Skin of body (tissue), 2 donors: ENCODE measurements around the gene PACSIN2. TPM values are rescaled to one million over a fixed set of nuclear protein-coding genes. Genes with fewer than 3 reads are reported as not detected.
"Not testable (repeated sequence)": the region's sequence is repeated elsewhere in the genome, so short reads cannot be mapped to it uniquely, and the experiment has no call there.

Source experiments
- DNase-seq: peaks from one replicate; lab custom pipeline; 2025; lab: John Stamatoyannopoulos, UW
- total RNA-seq: library from RNA; depleted of rRNA; stranded (reverse); fragments of >200 nt; gene quantifications from one replicate; pipeline ENCODE4 v1.2.3, GENCODE V29; 2014

PACSIN2 gene
- total RNA-seq: 29.3 TPM

- peak; percentile 95 for DNase-seq
Observed at GRCh38 chr22:43014869-43015676, at the start of gene PACSIN2. TSS of gene PACSIN2 (minus strand) at chr22:43015149. CDS start at chr22:42912080, 103,069 bp downstream.

GRCh38 chr22:43060183-43060582, 45.2 kb upstream of the PACSIN2 start:
- DNase-seq: no peak

- DNase-seq: no peak
Observed at GRCh38 chr22:43057641-43058040, 42.7 kb upstream of the PACSIN2 start.

- DNase-seq: no peak
Observed at GRCh38 chr22:43053176-43053575, 38.2 kb upstream of the PACSIN2 start.

GRCh38 chr22:43050995-43051394, 36.0 kb upstream of the PACSIN2 start:
- no peak for DNase-seq

GRCh38 chr22:43047605-43048004, 32.7 kb upstream of the PACSIN2 start:
- no peak for DNase-seq

GRCh38 chr22:43044290-43044712, 29.4 kb upstream of the PACSIN2 start:
- no peak for DNase-seq

- DNase-seq: peak; percentile 68
Observed at GRCh38 chr22:43042101-43042780, 27.3 kb upstream of the PACSIN2 start.

GRCh38 chr22:43039800-43040199, 24.9 kb upstream of the PACSIN2 start:
- no peak for DNase-seq

- DNase-seq: no peak
Observed at GRCh38 chr22:43038325-43038724, 23.4 kb upstream of the PACSIN2 start.

GRCh38 chr22:43036282-43036829, 21.4 kb upstream of the PACSIN2 start:
- peak; percentile 87 for DNase-seq

GRCh38 chr22:43035250-43035649, 20.3 kb upstream of the PACSIN2 start:
- no peak for DNase-seq

- no peak for DNase-seq
Observed at GRCh38 chr22:43031617-43032016, 16.7 kb upstream of the PACSIN2 start.

GRCh38 chr22:43018615-43019014, 3.7 kb upstream of the PACSIN2 start:
- no peak for DNase-seq

GRCh38 chr22:43017525-43018460, 2.8 kb upstream of the PACSIN2 start:
- no peak for DNase-seq

- not testable (repeated sequence) for DNase-seq
Observed at GRCh38 chr22:43016150-43016549, 1.2 kb upstream of the PACSIN2 start.

GRCh38 chr22:43015677-43016042, 711 bp upstream of the PACSIN2 start:
- no peak for DNase-seq

- no peak for DNase-seq
Observed at GRCh38 chr22:43014316-43014868, 557 bp downstream of the PACSIN2 start.

- DNase-seq: no peak
Observed at GRCh38 chr22:43013355-43014315, 1.3 kb downstream of the PACSIN2 start.

- no peak for DNase-seq
Observed at GRCh38 chr22:43012390-43012789, 2.6 kb downstream of the PACSIN2 start.
